HG03565 (cell line): ENCODE results near the gene PARP15.

Source experiments
- ATAC-seq: cut with Tn5 transposase; IDR thresholded peaks from one replicate; pipeline ENCODE4 v1.9.1; 2021; ENCODE audit warnings: mild to moderate bottlenecking, moderate library complexity; ENCODE audit not compliant: unreplicated experiment

Gene PARP15

DNA sequence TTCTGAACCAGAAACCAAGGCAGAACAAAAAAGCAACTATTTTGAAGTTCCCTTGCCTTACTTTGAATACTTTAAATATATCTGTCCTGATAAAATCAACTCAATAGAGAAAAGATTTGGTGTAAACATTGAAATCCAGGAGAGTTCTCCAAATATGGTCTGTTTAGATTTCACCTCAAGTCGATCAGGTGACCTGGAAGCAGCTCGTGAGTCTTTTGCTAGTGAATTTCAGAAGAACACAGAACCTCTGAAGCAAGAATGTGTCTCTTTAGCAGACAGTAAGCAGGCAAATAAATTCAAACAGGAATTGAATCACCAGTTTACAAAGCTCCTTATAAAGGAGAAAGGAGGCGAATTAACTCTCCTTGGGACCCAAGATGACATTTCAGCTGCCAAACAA is 8.7 kb upstream of the PARP15 start:
- no peak for ATAC-seq

DNA sequence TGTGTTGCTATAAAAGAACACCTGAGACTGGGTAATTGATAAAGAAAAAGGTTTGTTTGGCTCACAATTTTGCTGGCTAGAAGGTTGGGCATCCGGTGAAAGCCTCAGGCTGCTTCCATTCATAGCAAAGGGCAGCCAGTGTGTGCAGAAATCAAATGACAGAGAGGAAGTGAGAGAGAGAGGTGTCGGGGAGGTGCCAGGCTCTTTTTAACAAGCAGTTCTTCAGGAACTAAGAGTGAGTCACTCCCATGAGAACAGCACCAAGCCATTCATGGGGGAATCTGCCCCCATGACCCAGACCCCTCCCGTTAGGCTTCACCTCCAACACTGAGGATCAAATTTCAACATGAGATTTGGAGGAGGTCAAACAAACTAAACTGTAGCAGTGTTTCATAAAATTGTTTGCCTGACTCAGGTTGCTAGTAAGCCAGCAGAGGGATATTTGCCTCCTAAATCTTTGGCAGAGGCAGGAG is 4.5 kb upstream of the PARP15 start:
- no peak for ATAC-seq

DNA sequence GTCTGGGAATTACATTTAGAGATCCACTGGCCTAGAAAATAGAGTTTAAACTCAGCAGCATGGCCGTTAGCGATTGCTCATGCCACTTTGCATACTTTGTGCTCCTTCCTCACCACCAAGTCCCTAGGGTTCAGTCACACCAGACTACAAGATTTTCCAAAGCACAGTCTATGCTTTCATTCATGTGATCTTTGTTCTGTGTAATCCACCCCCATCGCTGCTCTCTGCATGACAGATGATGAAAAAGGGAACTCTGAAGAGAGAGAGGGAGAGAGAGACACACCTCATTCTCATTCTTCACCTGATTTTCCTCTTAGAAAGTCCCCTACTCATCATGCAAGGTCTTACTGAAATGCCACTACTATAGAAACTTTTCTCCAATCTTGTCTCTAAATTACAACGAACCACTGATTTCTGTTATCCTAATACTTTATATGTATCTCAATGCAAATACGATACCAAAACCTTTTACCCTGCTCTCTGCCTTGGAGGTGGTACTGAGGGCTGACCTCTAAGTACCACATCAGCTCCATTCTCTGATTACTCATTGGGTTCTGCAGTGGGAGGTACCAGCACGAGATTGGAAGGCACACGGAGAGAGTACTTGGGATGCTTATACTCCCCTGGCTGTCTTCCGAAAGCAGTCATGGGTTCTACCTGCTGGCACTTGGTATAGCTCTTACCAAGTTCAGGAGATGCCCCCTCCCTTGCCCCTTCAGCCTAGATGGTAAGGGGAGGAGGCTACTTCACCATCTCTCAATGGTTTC is 1.1 kb upstream of the PARP15 start:
- ATAC-seq, result peak; percentile 76

DNA sequence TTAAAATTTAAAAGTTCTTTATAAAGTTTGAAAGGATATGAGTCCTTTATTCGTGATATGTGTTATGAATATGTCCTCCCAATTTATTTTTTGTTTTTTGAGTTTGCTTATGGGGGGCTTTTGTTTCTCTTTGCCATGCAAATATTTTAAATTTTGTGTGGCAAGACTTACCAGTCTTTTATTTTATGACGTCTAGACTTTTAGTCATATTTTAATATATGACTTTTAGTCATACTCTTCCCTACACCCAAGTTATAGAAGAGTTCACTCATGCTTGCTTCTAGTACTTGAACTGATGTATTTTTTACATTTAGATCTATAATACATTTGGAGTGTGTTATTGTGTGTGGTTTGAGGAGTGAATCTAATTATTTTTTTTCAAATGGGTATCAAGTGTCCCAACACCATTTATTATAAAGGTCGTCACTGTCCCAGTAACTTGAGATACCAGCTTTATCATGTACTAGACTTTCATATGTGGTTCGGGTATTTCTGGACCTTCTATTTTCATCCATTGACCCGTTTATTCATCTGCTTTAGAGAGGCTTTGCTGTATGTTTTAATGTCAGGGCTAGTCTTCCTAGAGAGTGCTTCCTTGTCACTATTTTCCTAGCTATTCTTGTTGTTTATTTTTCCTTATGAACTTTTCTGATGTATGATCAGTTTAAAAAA is 755 bp downstream of the PARP15 start:
- ATAC-seq, result no peak

DNA sequence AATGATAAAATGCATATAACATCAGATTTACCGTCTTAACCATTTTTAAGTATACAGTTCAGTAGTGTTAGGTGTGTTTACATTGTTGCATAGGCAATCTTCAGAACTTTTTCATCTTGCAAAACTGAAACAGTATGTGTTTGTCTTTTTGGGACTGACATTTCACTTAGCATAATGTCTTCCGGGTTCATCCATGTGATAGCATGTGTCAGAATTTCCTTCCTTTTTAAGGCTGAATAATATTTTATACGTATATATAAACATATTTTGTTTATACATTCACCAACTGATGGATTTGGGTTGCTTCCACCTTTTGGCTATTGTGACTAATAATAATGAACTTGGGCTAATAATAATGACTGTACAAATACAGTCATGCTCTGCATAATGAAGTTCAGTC is 3.0 kb downstream of the PARP15 start:
- ATAC-seq, result no peak

DNA sequence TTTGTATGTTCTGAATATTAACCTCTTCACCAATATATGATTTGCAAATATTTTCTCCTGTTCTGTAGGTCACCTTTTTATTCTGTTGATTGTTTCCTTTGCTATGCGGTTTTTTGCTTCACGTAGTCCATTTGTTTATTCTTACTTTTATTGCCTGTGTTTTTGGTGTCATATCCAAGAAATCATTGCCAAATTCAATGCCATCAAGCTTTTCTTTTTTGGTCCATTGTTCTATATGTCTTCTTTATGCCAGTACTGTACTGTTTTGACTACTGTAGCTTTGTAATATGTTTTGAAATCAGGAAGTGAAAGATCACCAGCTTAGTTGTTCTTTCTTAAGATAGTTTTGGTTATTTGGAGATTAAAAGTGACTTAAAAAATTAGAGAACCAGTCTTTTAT is 4.2 kb downstream of the PARP15 start:
- no peak for ATAC-seq

DNA sequence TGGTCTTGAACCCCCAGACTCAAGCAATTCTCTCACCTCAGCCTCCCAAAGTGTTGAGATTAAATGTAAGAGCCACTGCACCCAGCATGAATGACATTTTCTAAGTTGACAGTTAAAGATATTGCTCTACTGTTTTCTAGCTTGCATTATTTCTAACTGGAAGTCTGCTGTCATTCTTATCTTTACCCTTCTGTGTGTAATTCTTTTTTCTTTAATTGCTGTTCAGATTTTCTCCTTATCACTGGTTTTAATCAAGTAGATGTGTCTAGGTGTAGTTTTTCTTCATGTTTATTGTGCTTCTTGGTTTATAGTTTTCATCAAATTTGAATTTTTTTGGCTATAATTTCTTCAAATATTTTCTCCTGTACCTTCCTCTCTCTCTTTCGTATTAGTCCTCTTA is 4.9 kb downstream of the PARP15 start:
- no peak for ATAC-seq

DNA sequence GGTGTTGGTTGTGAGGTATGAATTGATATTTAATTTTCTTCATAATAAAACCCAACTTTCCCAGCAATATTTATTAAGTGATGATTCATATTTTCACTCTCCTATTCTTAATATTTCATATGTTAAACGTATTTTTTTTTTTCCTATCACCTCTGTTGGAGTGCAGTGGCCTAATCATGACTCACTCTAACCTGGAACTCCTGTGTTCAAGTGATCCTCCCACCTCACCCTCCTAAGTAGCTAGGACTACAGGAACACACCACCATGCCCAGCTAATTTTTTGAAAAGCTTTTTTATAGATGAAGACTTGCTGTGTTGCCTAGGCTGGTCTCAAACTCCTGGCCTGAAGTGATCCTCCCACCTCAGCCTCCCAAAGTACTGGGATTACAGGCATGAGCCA is 8.6 kb downstream of the PARP15 start:
- ATAC-seq, result no peak

DNA sequence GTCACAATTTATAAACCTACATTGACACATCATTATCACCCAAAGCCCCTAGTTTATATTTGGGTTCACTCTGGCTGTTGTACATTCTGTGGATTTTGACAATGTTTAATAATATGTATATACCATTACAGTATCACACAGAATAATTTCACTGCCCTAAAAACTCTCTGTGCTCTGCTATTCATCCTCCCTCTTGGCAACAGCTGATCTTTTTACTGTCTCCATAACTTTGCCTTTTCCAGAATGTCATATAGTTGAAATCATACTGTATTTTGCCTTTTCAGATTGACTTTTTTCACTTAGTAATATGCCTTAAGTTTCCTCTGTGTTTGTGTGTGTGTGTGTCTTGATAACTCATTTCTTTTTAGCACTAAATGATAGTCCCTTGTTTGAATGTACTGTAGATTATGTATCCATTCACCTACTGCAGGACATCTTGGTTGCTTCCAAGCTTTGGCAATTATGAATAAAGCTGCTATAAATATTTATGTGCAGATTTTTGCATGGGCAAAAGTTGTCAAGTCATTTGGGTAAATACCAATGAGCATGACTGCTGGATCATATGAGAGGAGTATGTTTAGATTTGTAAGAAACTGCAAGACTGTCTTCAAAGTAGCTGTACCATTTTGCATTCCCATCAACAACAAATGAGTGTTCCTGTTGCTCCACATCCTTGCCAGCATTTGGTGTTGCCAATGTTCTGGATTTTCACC is 9.5 kb downstream of the PARP15 start:
- no peak for ATAC-seq

DNA sequence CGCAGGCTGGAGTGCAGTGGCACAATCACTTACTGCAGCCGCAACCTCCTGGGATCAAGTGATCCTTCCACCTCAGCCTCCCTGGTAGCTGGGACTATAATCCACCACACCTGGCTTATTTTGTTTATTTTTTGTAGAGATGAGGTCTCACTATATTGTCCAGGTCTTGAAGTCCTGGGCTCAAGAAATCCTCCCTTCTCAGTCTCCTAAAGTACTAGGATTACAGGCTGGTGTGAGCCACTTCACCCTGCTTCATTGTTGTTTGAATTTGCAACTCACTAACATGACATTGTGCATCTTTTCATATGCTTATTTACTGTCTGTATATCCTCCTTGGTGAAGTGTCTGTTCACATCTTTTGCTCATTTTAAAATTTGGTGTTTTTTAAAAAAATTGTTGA is 10.1 kb downstream of the PARP15 start:
- ATAC-seq, result no peak

DNA sequence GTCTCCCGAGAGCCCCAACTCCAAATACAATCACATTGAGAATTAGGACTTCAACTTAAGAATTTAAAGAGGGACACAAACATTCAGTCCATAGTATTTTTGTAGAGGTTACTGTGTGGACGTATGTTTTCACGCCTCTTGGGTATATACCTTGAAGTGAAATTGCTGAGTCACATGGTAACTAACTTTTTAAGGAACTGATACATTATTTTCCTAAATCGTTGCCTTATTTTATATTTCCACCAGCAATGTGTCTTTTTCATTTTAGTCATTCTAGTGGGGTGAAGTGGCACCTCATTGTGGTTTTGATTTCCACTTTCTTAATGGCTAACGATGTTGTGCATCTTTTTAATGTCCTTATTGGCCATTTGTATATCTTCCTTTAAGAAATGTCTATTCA is 11.8 kb downstream of the PARP15 start:
- peak; percentile 54 for ATAC-seq

DNA sequence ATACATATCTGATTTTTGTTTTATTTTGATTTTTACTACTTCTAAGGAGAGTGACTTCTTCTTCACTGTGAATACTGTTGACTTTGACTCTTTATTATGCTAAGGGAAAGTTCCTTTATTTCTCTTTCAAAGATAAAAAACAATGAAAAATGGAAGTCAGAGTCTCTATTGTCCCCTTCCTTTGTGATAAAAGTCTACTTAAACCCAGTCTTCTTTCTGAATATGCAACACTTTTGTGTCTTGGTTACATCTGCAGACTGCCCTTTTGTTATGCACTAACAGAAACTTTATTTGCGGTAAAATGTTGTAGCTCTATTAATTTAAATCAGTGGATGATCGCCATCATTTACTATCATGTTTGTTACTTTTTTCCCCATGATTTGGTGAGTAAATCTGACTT is 13.2 kb downstream of the PARP15 start:
- ATAC-seq, result no peak

DNA sequence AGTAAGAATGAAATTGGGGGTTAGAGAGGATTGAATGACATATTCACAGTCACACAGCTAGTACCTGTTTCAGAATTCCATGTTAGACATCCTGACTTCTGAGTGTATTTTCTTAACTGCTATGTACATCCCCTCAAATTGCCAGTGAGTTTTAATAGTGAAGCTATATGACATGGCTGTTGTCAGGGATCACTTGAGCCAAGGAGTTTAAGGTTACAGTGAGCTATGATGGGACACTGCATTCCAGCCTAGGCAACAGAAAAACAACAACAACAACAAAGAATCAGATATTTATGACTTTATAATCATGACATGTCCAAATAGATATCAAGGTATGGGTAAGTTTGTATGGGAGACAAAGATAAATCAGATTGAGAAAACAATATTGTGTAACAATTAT is 16.6 kb downstream of the PARP15 start:
- no peak for ATAC-seq

DNA sequence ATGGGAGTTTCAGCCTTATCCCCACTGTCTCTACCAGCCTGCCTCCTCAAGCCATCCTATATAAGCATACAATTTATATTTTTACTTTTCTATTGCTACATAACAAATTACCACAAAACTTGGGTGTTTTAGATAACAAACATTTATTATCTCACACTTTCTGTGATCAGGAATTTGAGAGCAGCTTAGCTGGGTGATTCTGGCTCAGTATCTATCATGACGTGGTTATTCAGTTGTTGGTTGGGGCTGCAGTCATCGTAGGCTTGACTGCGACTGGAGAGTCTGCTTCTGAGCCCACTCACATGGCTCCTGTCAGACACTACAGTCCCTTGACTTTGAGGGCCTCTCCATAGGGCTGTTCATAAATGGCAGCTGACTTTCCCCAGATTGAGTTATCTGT is 20.7 kb downstream of the PARP15 start:
- no peak for ATAC-seq

DNA sequence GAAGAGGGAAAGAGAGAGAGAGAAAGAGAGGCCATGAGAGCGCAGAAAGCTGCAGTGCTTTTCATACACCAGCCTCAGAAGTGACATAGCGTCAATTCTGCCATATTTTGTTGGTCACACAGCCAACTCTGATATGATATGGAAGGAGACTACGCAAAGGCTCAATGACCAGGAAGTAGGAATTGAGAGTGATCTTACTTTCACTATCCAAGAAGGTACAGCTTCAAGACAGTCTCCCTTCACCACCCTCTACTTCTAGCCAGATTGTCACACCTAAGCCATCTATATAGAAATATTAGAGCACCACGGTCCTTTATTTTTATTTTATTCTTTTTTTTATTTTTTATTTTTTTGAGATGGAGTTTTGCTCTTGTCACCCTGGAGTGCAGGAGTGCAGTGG is 21.1 kb downstream of the PARP15 start:
- no peak for ATAC-seq

DNA sequence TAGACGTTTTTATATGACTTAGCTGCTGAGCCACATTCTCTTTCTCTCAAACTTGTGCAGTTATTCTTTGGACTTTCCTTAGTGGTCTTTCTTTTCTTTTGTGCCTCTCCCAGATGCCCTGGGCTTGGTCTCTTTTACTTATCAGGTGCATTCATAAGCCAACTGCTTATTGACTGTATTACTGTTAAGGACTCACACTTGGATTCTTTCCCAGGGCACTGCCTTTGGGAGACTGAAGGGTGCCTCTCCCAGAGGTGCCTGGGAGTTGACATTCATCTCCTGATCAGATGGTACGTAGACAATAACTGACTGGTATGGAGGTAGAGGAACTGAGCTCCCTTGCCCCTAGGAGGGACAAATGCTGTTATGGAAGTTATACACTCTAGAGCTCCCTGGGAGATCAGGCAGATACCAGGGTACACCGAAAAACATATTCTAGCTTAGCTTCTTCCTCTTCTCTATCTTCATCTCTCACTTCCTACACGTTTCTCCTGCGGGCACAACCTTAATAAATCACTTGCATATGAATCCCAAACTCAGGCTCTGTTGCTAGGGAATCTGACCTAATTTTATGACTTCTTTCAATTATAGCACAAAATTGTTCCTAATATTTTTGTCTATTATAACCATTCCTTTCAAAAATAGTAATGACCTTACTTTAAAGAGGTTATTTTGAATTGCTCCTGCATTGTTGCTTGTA is 24.7 kb downstream of the PARP15 start:
- no peak for ATAC-seq

DNA sequence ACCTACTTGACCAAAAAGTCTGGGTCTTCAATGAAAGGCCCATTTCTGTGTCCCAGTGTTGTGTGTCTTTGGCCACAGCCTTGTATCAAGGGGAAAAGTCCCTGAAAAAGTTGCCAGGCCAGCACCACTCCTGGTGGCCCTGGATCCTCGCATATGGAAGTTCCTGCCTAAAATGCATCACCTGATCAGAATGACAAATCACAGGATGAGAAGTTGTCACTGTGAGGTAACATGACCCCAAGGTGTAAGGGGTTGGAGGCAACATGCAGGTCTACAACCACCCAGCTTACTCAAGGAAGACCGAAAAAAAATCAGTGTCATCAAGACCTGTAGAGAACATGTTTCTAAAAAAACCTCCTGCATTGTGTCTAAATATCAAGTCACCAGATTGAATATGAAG is 25.6 kb downstream of the PARP15 start:
- ATAC-seq, result no peak

DNA sequence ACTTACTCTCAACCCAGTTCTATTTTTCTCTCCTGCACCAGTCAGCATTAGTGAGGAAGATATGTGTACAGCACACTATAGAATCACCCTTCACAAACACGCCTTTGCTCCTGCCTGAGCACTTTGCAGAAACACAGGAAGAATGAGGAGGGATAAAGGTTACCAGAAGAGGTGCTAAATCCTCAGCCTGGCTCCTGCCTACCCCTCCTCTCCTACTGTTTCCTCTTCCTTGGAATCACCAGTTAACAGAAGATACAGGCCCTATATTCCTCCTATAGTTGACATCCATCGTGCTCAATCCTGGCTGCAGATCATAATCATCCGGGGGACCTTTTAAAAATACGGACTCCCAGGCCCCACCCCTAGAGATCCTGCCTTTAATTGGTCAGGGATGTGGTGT is 28.9 kb downstream of the PARP15 start:
- no peak for ATAC-seq

DNA sequence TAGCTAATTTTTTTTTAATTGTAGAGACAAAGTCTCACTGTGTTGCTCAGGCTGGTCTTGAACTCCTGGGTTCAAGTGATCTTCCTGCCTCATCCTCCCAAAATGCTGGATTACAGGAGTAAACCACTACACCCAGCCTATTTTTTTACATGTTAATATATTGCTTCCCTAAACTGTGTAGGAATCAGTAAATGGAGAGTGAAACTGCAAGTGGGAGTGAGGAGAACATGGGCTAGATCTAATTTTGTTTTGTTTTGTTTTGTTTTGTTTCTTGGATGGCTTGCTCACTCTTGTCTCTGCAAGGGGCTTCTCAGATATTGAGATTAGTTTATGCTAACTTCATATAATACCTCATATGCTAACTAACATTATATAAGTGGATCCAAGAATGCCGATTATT is 31.5 kb downstream of the PARP15 start:
- ATAC-seq, result no peak

DNA sequence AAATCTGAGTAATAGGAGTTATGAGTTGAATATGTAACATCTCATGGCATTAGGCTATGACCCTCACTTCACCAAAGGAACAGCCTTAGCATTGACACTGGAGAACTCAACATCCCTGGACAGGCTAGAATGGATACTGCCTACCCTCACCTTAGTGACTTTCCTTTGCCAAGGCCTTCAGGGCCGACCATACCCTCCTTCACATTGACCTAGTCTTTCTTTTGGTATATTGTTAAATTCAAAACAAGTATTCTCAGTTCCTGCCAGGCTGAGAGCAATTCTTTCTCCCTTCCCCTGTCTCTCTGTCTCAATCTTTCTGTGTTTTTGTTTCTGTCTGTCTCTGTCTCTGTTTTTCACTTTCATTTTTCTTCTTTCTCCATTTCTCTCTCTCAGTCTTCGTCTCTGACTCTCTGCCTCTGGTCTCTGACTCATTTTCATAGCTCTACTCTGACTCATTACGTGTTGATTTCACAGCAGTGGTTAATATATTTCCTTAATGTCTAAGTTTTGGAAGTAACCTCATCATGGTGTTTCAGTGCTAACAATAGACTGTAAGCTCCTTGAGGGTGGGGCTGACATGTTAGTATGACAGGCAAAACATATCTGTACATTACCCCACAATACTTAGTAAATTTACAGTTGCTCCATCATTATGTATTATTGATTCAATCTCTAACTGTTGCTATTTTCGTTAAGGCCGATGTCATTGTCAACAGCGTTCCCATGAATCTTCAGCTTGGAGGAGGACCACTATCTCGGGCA is 32.5 kb downstream of the PARP15 start:
- ATAC-seq, result peak; percentile 95

DNA sequence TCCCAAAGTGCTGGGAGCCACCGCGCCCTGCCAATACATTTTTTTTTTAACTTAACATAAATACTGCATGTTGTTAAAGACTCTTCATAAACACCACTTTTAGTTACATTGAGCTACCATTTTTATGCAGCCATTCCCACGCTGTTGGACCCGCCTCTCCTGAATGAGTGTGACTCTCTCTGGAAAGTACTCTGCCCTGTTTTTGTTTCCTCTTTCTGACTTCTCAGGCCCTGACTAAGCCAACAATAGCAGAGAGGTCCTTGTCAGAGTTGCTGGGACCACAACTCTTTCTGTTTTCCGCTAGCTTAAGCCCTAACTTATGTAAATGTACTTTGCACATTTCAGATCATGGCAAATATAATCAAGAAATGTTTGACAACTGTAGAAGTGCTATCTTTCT is 35.2 kb downstream of the PARP15 start:
- no peak for ATAC-seq
